Tibial nerve (tissue), 4 donors: ENCODE data around the gene RTN1. TPM values are rescaled to one million over a fixed set of nuclear protein-coding genes. Genes with fewer than 3 reads are reported as not detected.
A peak's percentile ranks its signal among the peaks of the same experiment; 100 is the strongest.

Experiments
- DNase-seq, 2 donors: peaks; one replicate each; pipeline ENCODE4 v3.0.0-alpha.2; 2019; ENCODE audit warnings: low spot score in 2 of 2
- H3K27ac ChIP-seq, 4 donors: fragments of 200-600 bp; sonication (generic) in 3 of 4; one replicate each; pipeline ENCODE4 v1.5.1; 2017 to 2019; ENCODE audit warnings: mild to moderate bottlenecking in 1 of 4
- H3K27me3 ChIP-seq, 2 donors: fragments of 200-600 bp; sonication (generic) in 1 of 2; one replicate each; pipeline versions ENCODE4 v1.5.1 to v1.6.0; 2017 to 2019
- H3K36me3 ChIP-seq, 3 donors: fragments of 200-600 bp; sonication (generic); one replicate each; pipeline ENCODE4 v1.5.1; 2018 to 2019
- H3K4me1 ChIP-seq, 4 donors: fragments of 200-600 bp; sonication (generic) in 3 of 4; one replicate each; pipeline ENCODE4 v1.5.1; 2017 to 2019
- H3K4me3 ChIP-seq, 4 donors: fragments of 200-600 bp; sonication (generic) in 3 of 4; one replicate each; pipeline ENCODE4 v1.5.1; 2017 to 2019; ENCODE audit warnings: mild to moderate bottlenecking in 1 of 4, moderate library complexity in 1 of 4
- H3K9me3 ChIP-seq, 4 donors: fragments of 200-600 bp; sonication (generic) in 3 of 4; one replicate each; pipeline ENCODE4 v1.5.1; 2017 to 2019
- CTCF ChIP-seq, 5 experiments: fragments of 200-600 bp in 3 of 5; fragments of 450-650 bp in 2 of 5; sonication (generic) in 3 of 5; IDR thresholded peaks; one replicate each; pipeline ENCODE4 v1.5.1; 2016 to 2019; ENCODE audit warnings: antibody characterized with exemption in 5 of 5, mild to moderate bottlenecking in 3 of 5, moderate library complexity in 2 of 5
- EP300 ChIP-seq, 2 donors: sonication (generic); formaldehyde crosslinking; IDR thresholded peaks; one replicate each; pipeline ENCODE4 v1.6.1; 2017; ENCODE audit warnings: antibody characterized with exemption in 2 of 2, mild to moderate bottlenecking in 1 of 2
- POLR2A ChIP-seq, 2 donors: fragments of 450-650 bp; IDR thresholded peaks; one replicate each; pipeline ENCODE4 v1.6.1; 2017; ENCODE audit warnings: antibody characterized with exemption in 2 of 2, mild to moderate bottlenecking in 2 of 2, moderate library complexity in 2 of 2
- WGBS, 2 donors: methylation state at CpG; one replicate each; pipeline ENCODE4 v1.1.5; 2018; 5-methylcytosine and 5-hydroxymethylcytosine counted together
- total RNA-seq, 4 donors: library from RNA; depleted of rRNA; stranded (reverse); fragments of >200 nt; gene quantifications; one replicate each; pipeline ENCODE4 v1.1.0, GENCODE V29; 2016

The RTN1 gene
- total RNA-seq, 4 donors from 2014 or later = 7.5 to 20.7 (median 14.6) TPM

DNA sequence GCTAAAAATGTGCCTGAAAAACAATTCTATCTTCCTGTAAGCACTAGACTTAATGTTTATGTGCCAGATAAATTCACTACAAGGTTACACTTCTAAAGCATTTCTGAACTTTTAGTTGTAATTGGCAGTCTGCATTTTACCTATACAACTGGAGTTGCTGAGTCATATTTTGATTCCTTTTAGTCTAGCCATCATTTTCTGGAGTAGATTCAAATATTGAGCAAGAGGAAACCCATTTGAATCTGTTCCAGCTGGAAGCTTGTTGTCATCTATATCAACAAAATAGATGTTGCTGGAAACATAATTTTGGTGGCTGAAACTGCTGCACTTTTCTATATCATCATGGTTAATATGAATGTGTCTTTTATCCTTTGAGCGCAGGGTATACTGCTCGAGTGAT, 171.8 kb downstream of the RTN1 start:
- no peaks in the 10 kb centered on the region for H3K4me1 ChIP-seq
- 89 to 98% methylated on average over 2 of the region's 2 CpGs for WGBS, 2 donors
- H3K27ac ChIP-seq = no peak overlapping the region
- no peak for DNase-seq
- no peaks in the 10 kb centered on the region for H3K36me3 ChIP-seq
- no peak overlapping the region for H3K4me3 ChIP-seq
- no peaks in the 10 kb centered on the region for H3K27me3 ChIP-seq
- TF ChIP-seq POLR2A (IDR thresholded peaks at IDR 0.05) (no peak), EP300 (IDR thresholded peaks at IDR 0.05) (no peak), CTCF (IDR thresholded peaks at IDR 0.05) (no peak)
- peaks cover 0 to 8% (median 0%) of the 10 kb centered on the region in 4 donors for H3K9me3 ChIP-seq

DNA sequence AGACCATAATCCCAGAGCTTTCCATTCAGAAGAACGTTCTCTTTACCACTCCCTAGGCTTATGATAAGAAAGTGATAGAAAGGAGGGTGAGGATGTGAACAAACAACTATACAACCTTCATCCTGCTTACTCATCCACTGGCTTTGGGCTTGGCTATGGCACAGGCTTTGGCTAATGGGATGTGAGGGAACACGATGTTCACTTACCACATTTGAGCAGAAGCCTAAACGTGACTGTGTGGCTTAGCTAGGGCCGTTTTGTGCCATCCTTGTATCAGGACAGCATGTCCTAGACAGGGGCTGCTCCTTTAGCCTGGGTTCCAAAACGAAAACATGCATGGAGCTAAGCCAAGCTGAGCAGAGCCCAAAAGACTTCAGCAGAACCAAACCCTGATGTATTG, 175.4 kb downstream of the RTN1 start:
- TF ChIP-seq CTCF (IDR thresholded peaks at IDR 0.05) (no peak), EP300 (IDR thresholded peaks at IDR 0.05) (peak in 1 of 2 donors; percentile 61)
- WGBS, 2 donors = 68 to 78% methylated on average over 5 of the region's 5 CpGs

DNA sequence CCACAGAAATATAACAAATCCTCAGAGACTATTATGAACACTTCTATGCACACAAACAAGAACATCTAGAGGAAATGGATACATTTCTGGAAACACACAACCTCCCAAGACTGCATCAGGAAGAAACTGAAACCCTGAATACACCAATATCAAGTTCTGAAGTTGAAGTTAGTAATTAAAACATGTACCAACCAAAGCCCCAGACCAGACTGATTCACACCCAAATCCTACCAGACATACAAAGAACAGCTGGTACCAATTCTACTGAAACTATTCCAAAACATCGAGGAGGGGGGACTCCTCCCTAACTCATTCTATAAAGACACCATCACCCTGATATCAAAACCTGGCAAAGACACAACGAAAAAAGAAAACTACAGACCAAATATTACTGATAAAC, 179.3 kb downstream of the RTN1 start:
- TF ChIP-seq CTCF (IDR thresholded peaks at IDR 0.05) = no peak
- no peak for TF ChIP-seq EP300 (IDR thresholded peaks at IDR 0.05)
- TF ChIP-seq POLR2A (IDR thresholded peaks at IDR 0.05) = no peak
- WGBS, 2 donors = 30 to 49% methylated on average over 2 of the region's 2 CpGs
- no peak for DNase-seq

More for the DNA sequence above, 175.4 kb downstream of the RTN1 start:
- Histone ChIP-seq H3K4me3 (no peak overlapping the region), H3K27me3 (no peaks in the 10 kb centered on the region), H3K27ac (peak overlapping the region in 1 of 4 donors; percentile 57), H3K4me1 (no peaks in the 10 kb centered on the region), H3K36me3 (no peaks in the 10 kb centered on the region), H3K9me3 (peaks cover 0 to 8% (median 0%) of the 10 kb centered on the region in 4 donors)
- DNase-seq = peak in 1 of 2 donors; percentile 17

DNA sequence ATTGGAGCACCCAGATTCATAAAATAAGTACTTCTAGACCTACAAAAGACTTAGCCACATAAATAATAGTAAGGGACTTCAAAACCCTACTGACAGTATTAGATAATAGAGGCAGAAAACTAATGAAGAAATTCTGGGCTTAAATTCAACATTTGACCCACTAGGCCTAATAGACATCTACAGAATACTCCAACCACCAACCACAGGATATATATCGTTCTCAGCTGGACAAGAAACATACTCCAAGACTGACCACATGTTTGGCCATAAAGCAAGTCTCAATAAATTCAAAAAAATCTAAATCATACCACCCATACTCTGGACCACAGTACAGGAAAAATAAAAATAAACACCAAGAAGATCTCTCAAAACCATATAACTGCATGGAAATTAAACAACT, 180.2 kb downstream of the RTN1 start:
- DNase-seq = no peak
- no peak overlapping the region for H3K4me3 ChIP-seq
- 0 to 41% methylated on average over 1 of the region's 1 CpG for WGBS, 2 donors
- peaks cover 0 to 4% (median 0%) of the 10 kb centered on the region in 3 donors for H3K36me3 ChIP-seq
- H3K9me3 ChIP-seq = peaks cover 0 to 11% (median 0%) of the 10 kb centered on the region in 4 donors
- TF ChIP-seq CTCF (IDR thresholded peaks at IDR 0.05) (no peak), POLR2A (IDR thresholded peaks at IDR 0.05) (no peak), EP300 (IDR thresholded peaks at IDR 0.05) (no peak)
- H3K27ac ChIP-seq = no peak overlapping the region
- no peaks in the 10 kb centered on the region for H3K27me3 ChIP-seq
- no peaks in the 10 kb centered on the region for H3K4me1 ChIP-seq

More for the DNA sequence above, 179.3 kb downstream of the RTN1 start:
- no peaks in the 10 kb centered on the region for H3K27me3 ChIP-seq
- H3K4me3 ChIP-seq = no peak overlapping the region
- no peaks in the 10 kb centered on the region for H3K4me1 ChIP-seq
- H3K9me3 ChIP-seq = peaks cover 0 to 11% (median 0%) of the 10 kb centered on the region in 4 donors
- no peak overlapping the region for H3K27ac ChIP-seq
- peaks cover 0 to 4% (median 0%) of the 10 kb centered on the region in 3 donors for H3K36me3 ChIP-seq

- Histone ChIP-seq H3K36me3 (peaks cover 0 to 4% (median 0%) of the 10 kb centered on the region in 3 donors), H3K27ac (no peak overlapping the region), H3K4me3 (no peak overlapping the region), H3K4me1 (no peaks in the 10 kb centered on the region), H3K27me3 (no peaks in the 10 kb centered on the region), H3K9me3 (peaks cover 0 to 11% (median 0%) of the 10 kb centered on the region in 4 donors)
- TF ChIP-seq CTCF (IDR thresholded peaks at IDR 0.05) (peak in 3 of 5 experiments; percentile 37 to 50 (median 44)), POLR2A (IDR thresholded peaks at IDR 0.05) (no peak)
- WGBS, 2 donors = 73% methylated on average over 8 of the region's 8 CpGs
- DNase-seq = peak in 1 of 2 donors; percentile 64
Observed at GRCh38 chr14:59688224-59689170, 182.1 kb downstream of the RTN1 start.
